NT2/D1 (cell line): ENCODE measurements around the gene OR52H1.

Source experiments
- SUZ12 ChIP-seq: IDR thresholded peaks from 2 replicates; pipeline ENCODE4 v1.6.1; 2011; ENCODE audit not compliant: insufficient read length, insufficient read depth; ENCODE audit errors: extremely low read depth
- YY1 ChIP-seq: IDR thresholded peaks from 2 replicates; pipeline ENCODE4 v1.6.1; 2011; ENCODE audit not compliant: insufficient read length, insufficient read depth
- ZNF274 ChIP-seq: IDR thresholded peaks from 2 replicates; pipeline ENCODE4 v1.6.1; 2011; ENCODE audit warnings: mild to moderate bottlenecking, low read depth, low read length

- TF ChIP-seq SUZ12 (no peak), ZNF274 (no peak), YY1 (no peak)
These were observed 32.7 kb upstream of the OR52H1 start for GRCh38 chr11:5581014-5581413.
